Measurements from ENCODE around the gene CD300H. TPM values are rescaled to one million over a fixed set of nuclear protein-coding genes. Genes with fewer than 3 reads are reported as not detected.
A peak's percentile ranks its signal among the peaks of the same experiment; 100 is the strongest.
"Not testable (repeated sequence)": the region's sequence is repeated elsewhere in the genome, so short reads cannot be mapped to it uniquely, and the experiment has no call there.

Gene CD300H
- total RNA-seq, 2 donors from 2014 or later: not detected

DNA sequence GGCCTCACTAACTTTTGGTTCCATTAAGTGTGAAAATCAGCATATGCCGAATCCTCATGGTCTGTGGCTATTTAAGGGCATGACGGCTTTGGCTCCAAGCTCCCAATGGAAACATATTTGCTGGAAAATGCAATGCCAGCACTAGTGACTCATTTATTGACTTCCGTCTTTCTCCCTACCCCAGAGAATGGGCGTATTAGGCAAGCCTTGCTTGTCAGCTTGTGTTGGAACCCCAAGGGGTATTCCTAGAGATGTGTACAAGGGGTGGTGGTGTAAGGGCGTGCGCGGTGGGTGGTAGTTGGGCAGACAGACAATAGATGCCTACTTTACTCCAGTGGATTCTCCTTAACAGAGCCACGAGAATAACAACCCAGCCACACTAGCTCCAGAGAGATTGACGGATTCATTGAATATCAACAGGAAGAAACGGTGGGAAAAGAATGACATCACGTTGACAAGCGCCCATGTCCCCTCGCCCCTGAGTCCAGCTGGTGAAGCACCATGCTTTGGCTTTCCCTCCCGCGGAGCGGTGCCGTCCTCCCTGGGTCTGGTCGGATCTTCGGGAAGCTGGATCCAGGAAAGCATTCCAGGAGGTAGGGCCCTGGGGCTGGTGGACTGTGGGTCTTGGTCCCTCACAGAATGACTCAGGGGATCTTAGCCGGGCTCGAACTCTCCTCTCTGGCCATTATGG lies 46.4 kb downstream of the CD300H start:
- no peak for ATAC-seq (ENCODE audit: insufficient number of reproducible peaks, low FRiP score, low read depth)
- no peaks in the 10 kb centered on the region for H3K36me3 ChIP-seq
- TF ChIP-seq, protein P1, sequence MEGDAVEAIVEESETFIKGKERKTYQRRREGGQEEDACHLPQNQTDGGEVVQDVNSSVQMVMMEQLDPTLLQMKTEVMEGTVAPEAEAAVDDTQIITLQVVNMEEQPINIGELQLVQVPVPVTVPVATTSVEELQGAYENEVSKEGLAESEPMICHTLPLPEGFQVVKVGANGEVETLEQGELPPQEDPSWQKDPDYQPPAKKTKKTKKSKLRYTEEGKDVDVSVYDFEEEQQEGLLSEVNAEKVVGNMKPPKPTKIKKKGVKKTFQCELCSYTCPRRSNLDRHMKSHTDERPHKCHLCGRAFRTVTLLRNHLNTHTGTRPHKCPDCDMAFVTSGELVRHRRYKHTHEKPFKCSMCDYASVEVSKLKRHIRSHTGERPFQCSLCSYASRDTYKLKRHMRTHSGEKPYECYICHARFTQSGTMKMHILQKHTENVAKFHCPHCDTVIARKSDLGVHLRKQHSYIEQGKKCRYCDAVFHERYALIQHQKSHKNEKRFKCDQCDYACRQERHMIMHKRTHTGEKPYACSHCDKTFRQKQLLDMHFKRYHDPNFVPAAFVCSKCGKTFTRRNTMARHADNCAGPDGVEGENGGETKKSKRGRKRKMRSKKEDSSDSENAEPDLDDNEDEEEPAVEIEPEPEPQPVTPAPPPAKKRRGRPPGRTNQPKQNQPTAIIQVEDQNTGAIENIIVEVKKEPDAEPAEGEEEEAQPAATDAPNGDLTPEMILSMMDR (IDR thresholded peaks at IDR 0.05): no peak
- peak overlapping the region; percentile 34 to 67 for H3K27ac ChIP-seq
- no peaks in the 10 kb centered on the region for H3K27me3 ChIP-seq (replicated peaks; ENCODE audit: insufficient read depth)
- peak overlapping the region; percentile 8 for H3K4me3 ChIP-seq
- DNase-seq (ENCODE audit: low spot score): no peak
- no peaks in the 10 kb centered on the region for H3K9me3 ChIP-seq
- no peaks in the 10 kb centered on the region for H3K4me1 ChIP-seq (ENCODE audit: control insufficient read depth in 1 of 2, low read depth in 2 of 2)

DNA sequence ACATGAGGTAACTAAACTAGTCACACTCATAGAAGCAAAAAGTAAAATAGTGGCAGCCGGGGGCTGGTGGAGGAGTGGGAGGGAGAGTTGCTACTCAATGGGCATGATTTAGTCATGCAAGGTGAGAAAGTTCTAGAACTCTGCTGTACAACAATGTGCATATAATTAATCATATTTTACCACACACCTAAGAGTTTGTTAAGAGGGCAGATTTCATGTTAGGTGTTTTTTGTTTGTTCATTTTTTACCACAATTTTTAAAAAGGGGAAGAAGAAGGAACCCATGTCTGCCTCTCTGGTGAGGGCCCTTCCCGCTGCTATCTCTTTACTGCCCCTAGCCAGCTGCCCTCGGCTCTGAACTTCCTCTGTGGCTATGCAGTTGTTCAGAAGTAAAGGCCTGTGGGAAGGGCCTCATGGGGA lies 47.3 kb downstream of the CD300H start:
- H3K9me3 ChIP-seq: no peaks in the 10 kb centered on the region
- H3K4me3 ChIP-seq: no peak overlapping the region
- H3K36me3 ChIP-seq: no peaks in the 10 kb centered on the region
- H3K4me1 ChIP-seq (ENCODE audit: control insufficient read depth in 1 of 2, low read depth in 2 of 2): no peaks in the 10 kb centered on the region
- no peaks in the 10 kb centered on the region for H3K27me3 ChIP-seq (replicated peaks; ENCODE audit: insufficient read depth)
- TF ChIP-seq, protein P1 (IDR thresholded peaks at IDR 0.05): no peak
- H3K27ac ChIP-seq: peak overlapping the region in 1 of 2 donors; percentile 67
- no peak for ATAC-seq (ENCODE audit: insufficient number of reproducible peaks, low FRiP score, low read depth)
- no peak for DNase-seq (ENCODE audit: low spot score)

- H3K27ac ChIP-seq; H3K9me3 ChIP-seq; H3K27me3 ChIP-seq (replicated peaks; ENCODE audit: insufficient read depth); H3K4me3 ChIP-seq; ATAC-seq (ENCODE audit: insufficient number of reproducible peaks, low FRiP score, low read depth); DNase-seq (ENCODE audit: low spot score); H3K36me3 ChIP-seq; H3K4me1 ChIP-seq (ENCODE audit: control insufficient read depth in 1 of 2, low read depth in 2 of 2): not testable (repeated sequence)
Observed at GRCh38 chr17:74518413-74518981, 48.8 kb downstream of the CD300H start.

DNA sequence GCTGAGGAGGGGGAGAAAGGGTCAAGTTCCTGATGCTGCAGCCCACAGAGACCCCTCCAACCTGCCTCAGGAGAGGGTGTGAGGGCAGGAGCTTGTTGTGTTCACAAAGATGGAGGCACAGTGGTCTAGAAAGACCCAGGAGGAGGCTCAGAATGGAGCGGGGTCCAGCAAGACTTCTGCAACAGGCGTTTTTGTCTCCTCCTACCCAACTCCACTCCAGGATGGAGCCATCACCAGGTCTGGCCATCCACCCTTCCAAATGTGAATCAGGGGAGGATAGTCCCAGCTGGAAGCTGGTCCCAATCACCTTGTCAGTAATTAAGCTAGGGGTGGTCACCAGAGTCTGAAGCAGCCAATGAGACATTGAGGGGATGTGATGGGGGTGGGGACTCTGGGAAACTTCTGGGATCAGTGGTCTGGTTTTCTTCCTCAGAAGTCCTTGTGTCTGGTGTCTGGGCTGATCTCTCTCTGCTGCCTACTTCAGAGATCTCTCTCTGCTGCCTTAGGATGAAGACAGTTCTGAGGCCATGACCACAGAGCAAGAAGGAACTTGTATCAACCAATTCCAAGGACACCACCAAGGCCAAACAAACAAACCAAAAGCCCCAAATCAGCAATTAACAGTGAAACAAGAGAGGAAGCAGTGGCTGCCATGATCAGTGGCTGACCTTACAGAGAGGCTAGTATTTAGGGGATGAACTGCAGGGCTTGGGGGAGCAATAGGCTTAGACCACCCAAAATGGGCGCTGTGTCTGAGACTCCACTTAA lies 50.6 kb downstream of the CD300H start:
- ATAC-seq (ENCODE audit: insufficient number of reproducible peaks, low FRiP score, low read depth) (no peak), DNase-seq (ENCODE audit: low spot score) (no peak)
- H3K4me3 ChIP-seq: no peak overlapping the region

GRCh38 chr17:74515941-74516340 lies 51.4 kb downstream of the CD300H start:
- no peaks in the 10 kb centered on the region for H3K27me3 ChIP-seq (replicated peaks; ENCODE audit: insufficient read depth)
- TF ChIP-seq, protein P1 (IDR thresholded peaks at IDR 0.05): no peak
- no peaks in the 10 kb centered on the region for H3K36me3 ChIP-seq
- DNase-seq (ENCODE audit: low spot score): no peak
- H3K9me3 ChIP-seq: no peaks in the 10 kb centered on the region
- H3K27ac ChIP-seq: no peak overlapping the region
- peaks cover 0 to 3% of the 10 kb centered on the region in 2 donors for H3K4me1 ChIP-seq (ENCODE audit: control insufficient read depth in 1 of 2, low read depth in 2 of 2)
- no peak overlapping the region for H3K4me3 ChIP-seq
- no peak for ATAC-seq (ENCODE audit: insufficient number of reproducible peaks, low FRiP score, low read depth)

More for the DNA sequence above, 50.6 kb downstream of the CD300H start:
- Histone ChIP-seq H3K27ac (no peak overlapping the region), H3K9me3 (no peaks in the 10 kb centered on the region), H3K36me3 (no peaks in the 10 kb centered on the region), H3K27me3 (replicated peaks; ENCODE audit: insufficient read depth) (no peaks in the 10 kb centered on the region), H3K4me1 (ENCODE audit: control insufficient read depth in 1 of 2, low read depth in 2 of 2) (peaks cover 0 to 3% of the 10 kb centered on the region in 2 donors)
- TF ChIP-seq, protein P1 (IDR thresholded peaks at IDR 0.05): no peak
